HL-60/S4 treated with retinoic acid at 250 ng/mL for 4 days and 3 days (cell line): ENCODE results near the gene OR10Z1.

Source experiments
- in situ Hi-C: fragments of 300-500 bp; cut with MboI; formaldehyde crosslinking; loops from 2 replicates; pipeline ENCODE4 v1.7.0; 2022; ENCODE audit warnings: low sequenced_read_pairs

Gene OR10Z1, protein sequence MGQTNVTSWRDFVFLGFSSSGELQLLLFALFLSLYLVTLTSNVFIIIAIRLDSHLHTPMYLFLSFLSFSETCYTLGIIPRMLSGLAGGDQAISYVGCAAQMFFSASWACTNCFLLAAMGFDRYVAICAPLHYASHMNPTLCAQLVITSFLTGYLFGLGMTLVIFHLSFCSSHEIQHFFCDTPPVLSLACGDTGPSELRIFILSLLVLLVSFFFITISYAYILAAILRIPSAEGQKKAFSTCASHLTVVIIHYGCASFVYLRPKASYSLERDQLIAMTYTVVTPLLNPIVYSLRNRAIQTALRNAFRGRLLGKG

DNA sequence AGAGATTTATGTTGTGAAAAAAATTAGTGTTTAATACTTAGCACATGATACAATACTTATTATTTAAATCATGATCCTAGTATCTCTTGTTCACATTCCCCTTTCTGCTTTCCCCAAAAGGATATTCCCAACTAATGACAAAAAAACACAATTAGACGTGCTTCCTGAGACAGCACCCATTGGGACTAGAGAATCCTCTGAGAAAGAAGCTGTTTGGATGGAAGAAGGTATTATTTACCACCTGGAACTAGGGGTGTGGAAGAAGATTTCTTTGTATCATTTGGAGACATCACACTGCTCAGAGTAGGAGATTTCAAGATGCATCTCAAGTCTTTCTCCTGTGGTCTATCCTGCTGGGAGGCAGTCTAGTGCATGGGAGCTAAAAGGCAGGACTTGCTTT, at the start of gene OR10Z1:
Gene OR10Z1, plus strand, starts transcription at position 301 of the 400 bp plus-strand sequence. CDS start 1,171 bp downstream, outside the sequence.
- in situ Hi-C loops: no loop called here

DNA sequence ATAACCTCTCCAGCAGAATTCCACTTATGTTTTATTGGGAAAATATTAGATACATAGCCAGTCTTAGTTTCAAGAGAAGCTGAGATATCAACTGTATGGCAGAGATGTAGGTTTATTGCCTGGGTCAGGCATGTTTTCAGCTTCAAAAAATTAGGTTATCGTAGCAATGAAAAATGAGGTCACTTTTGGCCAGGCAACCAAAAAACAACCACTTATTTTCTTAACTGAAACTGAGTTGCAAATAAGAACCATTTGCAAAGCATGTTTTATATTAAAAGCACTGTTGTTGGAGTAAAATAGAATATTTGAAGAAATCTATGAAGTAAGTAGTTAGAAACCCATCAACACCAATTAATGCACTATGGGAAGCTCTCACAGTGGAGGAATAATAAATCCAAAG, 45.4 kb upstream of the OR10Z1 start:
- in situ Hi-C loops: no loop called here

DNA sequence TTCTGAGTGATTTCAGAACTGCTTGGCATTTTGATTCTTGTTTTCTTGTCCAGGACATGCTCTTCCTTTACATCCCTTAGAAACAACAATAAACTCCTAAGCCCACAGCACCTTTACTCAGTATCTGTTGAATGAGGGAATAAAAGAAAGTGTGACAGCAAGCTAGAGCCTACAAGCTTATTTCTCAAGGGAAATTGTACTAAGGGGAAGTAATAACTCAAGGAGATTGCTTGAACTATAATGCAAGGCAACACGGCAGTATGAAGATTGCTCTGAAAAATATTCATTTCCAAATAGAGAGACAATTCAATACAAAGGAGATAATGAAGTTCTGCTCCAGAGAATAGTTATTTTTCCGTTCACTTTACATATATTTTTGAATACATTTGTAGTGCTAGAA, 41.2 kb upstream of the OR10Z1 start:
- in situ Hi-C loops: no loop called here

DNA sequence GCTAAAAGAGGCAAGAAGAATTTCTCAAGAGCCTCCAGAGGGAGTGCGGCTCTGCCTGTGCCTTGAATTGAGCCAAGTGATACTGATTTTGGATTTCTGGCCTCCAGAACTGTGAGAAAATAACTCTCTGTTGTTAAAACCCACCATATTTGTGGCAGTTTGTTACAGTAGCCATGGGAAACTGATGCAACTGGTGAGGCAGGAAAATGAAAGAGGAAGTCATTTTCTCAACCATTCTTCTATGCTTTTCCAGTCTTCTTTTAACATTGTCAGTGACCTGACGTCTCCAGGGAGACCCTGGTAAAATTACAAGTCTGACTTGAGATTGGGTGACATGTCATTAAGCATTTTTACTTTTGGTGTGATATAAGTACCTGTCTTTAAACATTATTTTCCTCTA, 40.5 kb upstream of the OR10Z1 start:
- in situ Hi-C loops: no loop called here

DNA sequence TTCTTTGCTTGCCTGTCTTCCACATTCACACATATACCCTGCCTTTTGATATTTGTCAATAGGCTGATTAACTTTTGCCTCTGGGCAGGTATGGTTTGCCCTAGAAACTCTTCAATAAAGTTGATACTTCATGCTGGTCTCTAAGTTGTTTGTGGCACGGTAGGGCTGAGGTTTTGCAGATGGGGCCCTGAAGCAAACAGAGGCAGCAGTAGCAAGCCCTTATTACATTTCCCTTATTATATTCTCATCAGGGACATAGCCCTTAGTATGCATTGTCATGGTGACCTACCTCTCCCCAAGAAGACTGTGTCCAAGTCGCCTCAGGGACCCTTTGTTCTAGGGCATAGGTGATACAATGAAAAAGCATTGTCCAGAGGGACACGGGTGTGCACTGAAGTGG, 34.6 kb upstream of the OR10Z1 start, which contains the start of gene OR6P1:
Gene OR6P1, minus strand, starts transcription at position 101 of the 400 bp plus-strand sequence. CDS start 6,976 bp downstream, outside the sequence.
- in situ Hi-C loops: no loop called here

DNA sequence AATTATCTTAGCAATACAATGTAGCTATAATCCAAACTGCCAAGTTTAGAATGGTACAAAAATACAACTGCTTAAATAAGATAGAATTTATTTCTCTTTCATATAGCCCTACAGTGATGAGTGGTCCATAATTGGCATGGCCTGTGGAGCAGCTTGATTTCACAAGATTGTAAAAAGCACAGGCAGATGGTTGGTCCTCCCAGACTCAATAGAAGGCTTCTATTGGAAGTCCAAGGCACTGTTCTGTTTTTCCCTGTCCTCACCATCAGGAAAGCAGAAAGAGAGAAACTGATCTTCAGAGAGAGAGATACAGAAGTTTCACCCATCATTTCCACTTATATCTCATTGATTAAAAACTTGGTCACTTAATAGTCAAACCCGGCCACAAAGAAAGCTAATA, 32.8 kb upstream of the OR10Z1 start:
- in situ Hi-C loops: no loop called here

DNA sequence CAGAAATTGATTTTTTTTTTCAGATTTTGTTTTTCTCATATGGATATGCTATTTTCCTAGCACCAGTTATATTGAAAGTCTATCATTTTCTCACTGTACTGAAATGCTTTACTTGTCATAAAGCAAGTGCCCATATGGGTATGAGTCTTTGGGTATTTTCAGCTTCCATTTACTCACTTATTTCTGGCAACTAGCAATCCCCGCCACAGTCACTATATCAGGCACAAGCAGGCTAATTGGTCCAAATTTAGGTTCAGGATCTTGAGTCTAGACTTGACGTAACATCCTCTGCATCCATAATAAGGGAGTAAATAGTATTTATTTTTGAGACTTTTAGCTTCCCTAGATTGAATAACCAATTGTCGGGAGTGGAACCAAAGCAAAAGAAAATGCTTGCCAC, 27.5 kb upstream of the OR10Z1 start:
- in situ Hi-C loops: no loop called here

DNA sequence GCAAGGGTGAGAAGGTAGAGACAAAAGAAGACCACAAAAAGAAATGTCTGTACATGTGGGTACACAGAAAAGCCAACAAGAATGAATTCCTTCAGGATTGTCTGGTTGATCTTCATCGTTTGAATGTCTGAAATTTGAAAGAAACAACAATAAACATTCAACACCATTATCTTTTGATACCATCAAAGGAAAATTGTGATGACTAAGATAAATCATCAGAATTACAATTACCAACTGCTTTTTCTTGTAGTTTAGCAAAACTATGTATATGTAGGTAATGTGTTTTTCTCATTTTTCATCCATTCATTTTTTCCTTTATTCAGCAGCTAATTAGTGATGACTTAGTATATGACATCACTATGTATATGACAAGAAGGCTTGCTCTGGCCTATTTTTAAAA, 25.3 kb upstream of the OR10Z1 start, which contains the start of gene OR10X1:
Gene OR10X1, minus strand, starts transcription at position 167 of the 400 bp plus-strand sequence. Its CDS starts 0 bp downstream, at position 167.
- in situ Hi-C loops: no loop called here

DNA sequence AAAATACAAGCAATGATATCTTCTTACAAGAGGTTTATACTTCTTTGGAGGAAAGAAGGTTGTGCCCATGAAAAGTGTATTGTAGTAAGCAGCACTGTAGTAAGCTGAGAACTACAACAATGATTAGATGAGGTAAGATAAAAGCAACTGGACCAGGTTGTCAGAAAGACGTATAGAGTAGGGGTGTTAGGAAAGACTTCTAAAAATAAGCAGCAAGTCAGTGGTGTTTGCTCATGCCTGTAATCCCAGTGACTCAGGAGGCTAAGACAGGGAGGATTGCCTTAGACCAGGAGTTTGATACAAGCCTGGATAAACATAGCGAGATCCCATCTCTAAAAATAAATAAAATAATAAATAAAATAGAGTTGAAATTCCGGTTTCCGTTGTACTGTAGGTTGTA, 21.1 kb upstream of the OR10Z1 start:
- in situ Hi-C loops: no loop called here

DNA sequence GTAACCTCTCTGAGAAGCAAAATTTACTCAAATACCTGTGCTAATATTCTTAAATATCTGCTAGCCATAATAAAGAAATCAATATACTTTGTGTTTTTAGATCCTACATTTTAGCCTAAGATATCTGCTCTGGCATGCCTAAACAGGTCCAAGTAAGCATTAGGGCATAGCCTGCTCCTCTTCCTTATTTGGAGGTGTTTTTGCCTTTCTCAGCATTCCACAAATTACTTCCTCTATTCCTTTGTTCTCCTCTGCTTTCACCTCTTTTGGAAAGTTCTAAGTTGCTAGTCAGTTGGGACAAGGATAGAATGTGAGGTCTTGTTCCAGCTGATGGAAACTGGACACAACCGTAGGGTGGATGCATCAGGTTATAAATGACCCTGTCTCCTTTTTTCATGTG, 18.1 kb upstream of the OR10Z1 start:
- in situ Hi-C loops: no loop called here

DNA sequence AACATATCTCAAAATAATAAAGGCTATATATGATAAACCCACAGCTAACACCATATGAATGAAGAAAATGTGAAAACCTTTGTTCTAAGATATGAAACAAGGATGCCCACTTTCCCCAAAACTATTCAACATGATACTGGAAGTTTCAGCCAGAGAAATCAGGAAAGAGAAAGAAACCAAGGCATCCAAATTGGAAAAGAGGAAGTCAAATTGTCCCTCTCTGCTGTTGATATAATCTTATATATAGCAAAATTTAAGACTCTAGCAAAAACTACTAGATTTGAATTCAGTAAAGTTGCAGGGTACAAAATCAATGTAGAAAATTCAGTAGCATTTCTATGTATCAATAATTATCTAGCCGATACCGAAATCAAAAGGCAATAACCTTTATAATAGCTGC, 4.3 kb upstream of the OR10Z1 start:
- in situ Hi-C loops: no loop called here

DNA sequence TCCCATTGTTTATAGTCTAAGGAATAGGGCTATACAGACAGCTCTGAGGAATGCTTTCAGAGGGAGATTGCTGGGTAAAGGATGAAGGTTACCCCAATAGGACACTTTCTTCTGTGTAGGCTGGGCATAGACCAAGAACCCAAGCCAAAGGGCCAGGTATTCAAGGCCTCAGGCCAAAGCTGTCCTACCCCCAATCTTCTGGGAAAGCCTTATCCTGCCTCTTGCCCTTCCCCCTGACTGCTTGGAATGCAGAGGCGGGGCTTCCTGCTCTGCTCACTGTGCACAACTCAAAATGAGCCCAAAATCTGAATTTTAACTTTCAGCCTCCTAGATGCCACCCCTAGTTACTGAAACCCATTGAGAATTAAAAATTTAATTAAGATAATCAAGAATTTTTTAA, 2.2 kb downstream of the OR10Z1 start:
- in situ Hi-C loops: no loop called here

DNA sequence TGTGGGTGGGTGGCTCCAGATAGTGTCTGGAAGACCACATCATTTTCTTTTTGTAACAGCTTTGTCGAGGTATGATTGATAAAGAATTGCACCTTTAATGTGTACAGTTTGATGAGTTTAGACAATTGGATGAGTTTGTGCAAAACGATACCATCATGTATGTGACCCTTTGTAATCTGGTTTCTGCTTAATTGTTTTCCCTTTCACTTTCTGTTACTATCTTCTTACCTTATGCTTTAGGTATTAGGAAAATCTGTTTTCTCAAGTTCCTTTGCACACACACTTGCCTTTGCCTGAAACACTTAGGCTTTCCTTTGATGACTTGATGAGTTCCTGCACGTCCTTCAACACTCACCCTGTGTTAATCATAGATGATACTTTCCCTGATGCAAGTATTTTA, 6.8 kb downstream of the OR10Z1 start:
- in situ Hi-C loops: no loop called here

DNA sequence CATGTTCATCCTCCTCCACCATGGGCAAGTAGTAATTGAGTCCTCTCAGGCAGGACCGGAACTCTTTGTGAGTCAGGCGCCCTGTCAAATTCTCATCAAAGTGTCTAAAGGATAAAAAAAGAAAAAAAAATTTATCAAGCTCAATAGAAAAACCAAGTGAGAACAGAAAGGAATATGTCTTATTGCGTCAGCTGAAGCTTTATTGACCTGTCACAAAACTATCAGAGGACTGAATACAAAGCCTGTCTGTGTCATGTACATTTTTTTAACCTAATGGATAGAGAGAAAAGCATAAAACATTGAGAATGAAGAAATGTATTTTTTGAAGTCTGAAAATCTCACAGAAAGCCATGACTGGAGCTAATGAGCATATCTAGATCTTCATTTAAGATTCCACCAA, 8.7 kb downstream of the OR10Z1 start:
- in situ Hi-C loops: no loop called here

DNA sequence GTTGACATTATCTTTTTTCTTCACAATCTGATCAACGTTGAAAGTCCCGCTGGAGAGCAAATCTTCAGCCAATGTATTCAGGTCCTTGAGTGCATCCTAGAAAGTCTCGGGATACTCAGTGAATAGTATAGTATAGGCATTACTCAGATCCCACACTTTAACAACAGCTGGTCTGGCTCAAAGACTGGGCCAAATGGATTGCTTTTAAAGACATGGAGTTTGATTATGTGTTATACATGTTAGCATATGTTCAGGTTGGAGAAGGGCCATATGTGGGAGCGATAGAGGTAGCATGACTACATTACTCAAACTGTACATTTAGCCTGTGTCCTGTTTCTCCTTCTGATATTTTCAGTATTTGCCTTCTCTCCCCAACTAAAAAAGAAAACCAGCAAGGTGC, 33.1 kb downstream of the OR10Z1 start:
- in situ Hi-C loops: no loop called here

DNA sequence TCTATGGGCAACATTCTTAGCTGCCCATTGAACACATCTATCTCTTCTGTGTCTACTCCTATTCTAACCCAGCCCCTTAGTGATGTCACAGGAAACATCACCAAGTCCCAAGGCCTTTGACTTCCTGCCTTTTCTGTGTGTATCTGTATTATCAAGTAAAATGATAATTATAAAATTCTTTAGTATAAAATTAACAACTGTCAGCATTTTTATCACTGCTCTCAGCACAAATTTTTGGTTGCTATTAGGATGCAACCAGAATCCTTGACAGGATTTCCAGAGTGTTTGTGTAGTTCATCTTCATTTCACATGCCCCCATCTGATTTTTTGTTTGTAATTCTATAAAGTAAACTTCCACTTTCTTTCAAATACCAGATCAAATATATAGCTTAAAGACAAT, 33.8 kb downstream of the OR10Z1 start:
- in situ Hi-C loops: no loop called here

DNA sequence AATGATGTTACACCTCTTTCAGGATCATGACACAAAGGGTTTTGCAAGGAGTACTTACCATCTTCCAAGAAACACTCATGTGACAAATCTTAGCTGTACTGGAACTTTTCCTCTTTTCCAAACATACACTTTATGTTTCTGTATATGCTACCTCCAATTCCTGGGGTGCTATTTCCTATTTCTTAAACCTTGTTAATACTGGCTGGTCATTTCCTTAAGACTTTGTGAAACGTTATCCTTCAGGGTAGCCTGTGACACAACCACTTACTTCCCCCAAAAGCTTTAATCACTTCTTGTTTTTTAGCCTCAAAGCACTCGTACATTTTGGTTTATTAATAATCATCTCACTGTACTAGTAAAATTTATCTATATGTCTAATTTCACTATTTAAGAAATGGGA, 39.4 kb downstream of the OR10Z1 start:
- in situ Hi-C loops: no loop called here

DNA sequence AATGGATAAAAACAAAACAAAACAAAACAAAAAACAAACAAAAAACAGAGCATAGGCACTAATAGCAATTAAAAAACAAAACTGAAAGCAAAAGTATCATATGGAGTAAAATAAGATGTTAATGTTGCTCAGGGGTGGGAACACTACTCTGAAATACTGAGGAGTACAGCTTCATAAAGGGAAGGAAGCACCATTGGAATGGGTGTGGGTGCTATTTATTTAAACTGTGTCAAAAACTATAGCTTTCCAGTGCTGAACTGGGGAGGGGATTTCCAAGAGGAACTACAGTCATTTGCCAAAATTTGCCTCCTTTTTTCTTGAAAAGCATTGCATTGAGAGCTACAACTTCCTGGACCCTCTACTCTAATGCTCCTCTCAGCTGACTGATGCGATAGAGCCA, 41.4 kb downstream of the OR10Z1 start:
- in situ Hi-C loops: no loop called here

DNA sequence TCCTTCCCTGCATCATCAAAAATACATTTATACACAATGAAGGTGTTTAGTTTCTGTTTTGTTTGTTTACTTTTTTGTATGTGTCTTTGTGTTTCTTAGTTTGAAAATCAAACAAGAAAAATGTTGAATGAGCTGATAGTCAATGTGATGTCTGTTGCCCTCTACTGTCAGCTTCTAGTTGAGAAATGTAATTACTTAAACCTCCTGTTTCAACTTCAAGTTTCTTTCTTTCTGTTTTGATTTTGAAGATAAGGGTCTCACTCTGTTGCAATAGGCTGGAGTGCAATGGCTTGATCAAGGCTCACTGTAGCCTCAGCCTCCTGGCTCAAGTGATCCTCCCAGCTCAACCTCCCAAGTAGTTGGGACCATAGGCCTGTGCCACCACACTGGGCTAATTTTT, 44.0 kb downstream of the OR10Z1 start:
- in situ Hi-C loops: no loop called here

DNA sequence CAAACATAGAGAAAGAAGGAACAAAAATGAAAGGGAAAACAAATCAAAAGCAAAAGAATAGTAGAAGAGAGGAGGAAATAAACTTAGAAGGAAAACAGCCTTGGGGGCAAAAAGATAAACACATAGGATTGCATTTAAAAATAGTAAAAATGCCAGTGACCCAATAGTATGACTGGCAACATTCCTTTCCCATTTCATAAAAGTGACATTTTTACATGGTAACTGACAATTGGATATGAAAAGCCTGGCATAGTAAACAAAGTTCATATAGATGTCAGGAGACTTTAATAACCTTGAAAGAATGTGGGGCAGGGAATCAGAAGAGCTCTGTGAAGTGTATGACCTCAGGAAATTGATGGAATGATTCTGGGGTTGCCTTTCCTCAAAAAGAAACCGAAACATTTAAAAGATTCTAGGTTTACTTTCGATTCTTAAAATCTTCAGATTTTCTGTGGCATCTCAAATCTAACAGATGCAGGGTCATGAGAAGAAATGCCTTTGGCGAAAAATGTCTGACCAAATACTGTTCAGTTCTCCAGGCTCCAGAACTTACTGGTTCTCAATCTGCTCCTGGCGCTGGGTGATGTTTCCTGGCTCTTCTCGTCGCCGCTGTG, 47.8 kb downstream of the OR10Z1 start:
- in situ Hi-C loops: no loop called here

DNA sequence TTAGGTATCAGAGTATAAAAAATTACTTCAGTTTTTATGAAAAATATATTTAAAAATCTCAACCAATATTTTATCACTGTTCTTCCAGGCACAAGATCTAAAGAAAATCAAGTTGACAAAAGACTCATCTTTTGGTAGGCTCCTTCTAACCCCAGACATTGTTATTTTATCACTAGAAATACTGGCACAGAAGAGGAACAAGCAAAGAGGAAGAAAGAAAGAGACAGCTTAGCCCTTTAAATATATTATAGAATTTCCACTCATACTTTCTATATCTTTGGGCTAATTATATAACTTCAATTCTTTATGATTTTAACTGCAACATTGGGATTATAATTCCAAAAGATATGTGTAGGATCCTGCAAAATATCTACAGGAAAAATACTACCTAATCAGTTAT, 49.0 kb downstream of the OR10Z1 start:
- in situ Hi-C loops: no loop called here

DNA sequence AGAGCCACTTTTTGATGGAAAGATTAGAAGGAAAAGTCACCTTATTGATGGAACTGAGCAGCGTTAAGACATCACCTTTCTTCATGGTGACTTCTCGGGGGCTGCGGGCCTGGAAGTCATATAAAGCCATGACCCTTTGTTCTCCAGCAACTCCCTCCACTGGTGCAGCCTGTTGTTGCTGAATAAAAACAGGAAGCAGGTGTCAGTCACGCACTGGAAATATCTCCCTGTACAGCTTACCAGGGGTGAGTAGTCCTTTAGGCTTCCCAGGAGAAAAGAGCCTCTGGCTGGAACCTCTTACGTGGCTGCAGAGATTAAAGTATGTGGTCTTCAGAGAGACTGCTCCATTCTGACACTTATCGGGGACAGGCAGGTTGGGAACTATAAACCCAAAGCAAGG, 49.5 kb downstream of the OR10Z1 start:
- in situ Hi-C loops: no loop called here
